ENCODE results near the gene PRX. TPM values are rescaled to one million over a fixed set of nuclear protein-coding genes. Genes with fewer than 3 reads are reported as not detected.

PRX gene
- total and polyA plus RNA-seq, 2 of the 13 experiments (the other 11 are each of a cell fraction or from before 2014, with no cell fraction given), result 0.66 TPM

DNA sequence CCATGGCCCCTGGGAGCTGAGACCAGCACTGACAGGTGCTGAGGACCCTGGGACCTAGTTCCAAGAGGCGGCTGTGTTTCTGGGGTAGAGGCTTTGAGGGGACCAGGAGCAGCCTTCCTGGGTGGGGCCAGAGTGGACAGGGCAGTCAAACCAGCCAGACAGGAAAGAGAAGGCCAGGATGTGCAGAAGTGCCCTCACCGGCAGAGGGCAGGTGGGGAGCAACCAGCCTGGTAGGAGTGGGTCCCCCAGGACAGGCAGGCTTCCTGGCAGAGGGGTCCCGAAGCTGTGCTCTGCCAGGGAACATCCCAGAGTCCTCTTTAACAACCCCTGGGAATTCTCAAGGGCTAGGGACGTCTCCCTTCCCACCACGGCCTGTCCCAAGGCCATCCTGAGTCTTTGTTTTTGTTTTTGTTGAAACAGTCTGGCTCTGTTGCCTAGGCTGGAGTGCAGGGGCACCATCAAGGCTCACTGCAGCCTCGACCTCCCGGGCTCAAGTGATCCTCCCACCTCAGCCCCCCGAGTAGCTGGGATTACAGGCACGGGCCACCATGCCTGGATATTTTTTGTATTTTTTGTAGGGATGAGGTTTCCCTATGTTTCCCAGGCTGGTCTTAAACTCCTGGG lies 20.2 kb downstream of the PRX start (continued):
- TF ChIP-seq ETV5 (CRISPR knock-in tag; IDR thresholded peaks at IDR 0.05; ENCODE audit: borderline replicate concordance) (0 out of 2 replicates have a peak, but pooled peaks have one; percentile 20), ZNF619 (CRISPR knock-in tag; IDR thresholded peaks at IDR 0.05) (no peak), ZNF432 (CRISPR knock-in tag; IDR thresholded peaks at IDR 0.05; ENCODE audit: borderline replicate concordance) (no peak), NPAS2 (CRISPR knock-in tag; IDR thresholded peaks at IDR 0.05; ENCODE audit: borderline replicate concordance) (no peak), SNAI1 (CRISPR knock-in tag; IDR thresholded peaks at IDR 0.05; ENCODE audit: borderline replicate concordance) (no peak), RAD21 (CRISPR knock-in tag; IDR thresholded peaks at IDR 0.05) (0 out of 2 replicates have a peak, but pooled peaks have one; percentile 44), ZNF674 (CRISPR knock-in tag; IDR thresholded peaks at IDR 0.05; ENCODE audit: low read depth) (no peak), MBNL3 (CRISPR knock-in tag; conservative IDR thresholded peaks at IDR 0.05) (no peak), RARG (CRISPR knock-in tag; IDR thresholded peaks at IDR 0.05; ENCODE audit: low read depth) (no peak), STAG1 (CRISPR knock-in tag; IDR thresholded peaks at IDR 0.05) (peak; percentile 69), ATAD3A (CRISPR knock-in tag; IDR thresholded peaks at IDR 0.05) (no peak), PRMT3 (CRISPR knock-in tag; IDR thresholded peaks at IDR 0.05; ENCODE audit: borderline replicate concordance, low read depth) (no peak), MIER2 (CRISPR knock-in tag; IDR thresholded peaks at IDR 0.05) (no peak), NFE2L1 (CRISPR knock-in tag; IDR thresholded peaks at IDR 0.05; ENCODE audit: borderline replicate concordance) (no peak), XRCC5 (optimal IDR thresholded peaks at IDR 0.05; ENCODE audit: low read length) (no peak)
- TF ChIP-seq, protein P1, sequence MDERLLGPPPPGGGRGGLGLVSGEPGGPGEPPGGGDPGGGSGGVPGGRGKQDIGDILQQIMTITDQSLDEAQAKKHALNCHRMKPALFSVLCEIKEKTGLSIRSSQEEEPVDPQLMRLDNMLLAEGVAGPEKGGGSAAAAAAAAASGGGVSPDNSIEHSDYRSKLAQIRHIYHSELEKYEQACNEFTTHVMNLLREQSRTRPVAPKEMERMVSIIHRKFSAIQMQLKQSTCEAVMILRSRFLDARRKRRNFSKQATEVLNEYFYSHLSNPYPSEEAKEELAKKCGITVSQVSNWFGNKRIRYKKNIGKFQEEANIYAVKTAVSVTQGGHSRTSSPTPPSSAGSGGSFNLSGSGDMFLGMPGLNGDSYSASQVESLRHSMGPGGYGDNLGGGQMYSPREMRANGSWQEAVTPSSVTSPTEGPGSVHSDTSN (CRISPR knock-in tag; IDR thresholded peaks at IDR 0.05), result no peak
- TF ChIP-seq, protein P2, sequence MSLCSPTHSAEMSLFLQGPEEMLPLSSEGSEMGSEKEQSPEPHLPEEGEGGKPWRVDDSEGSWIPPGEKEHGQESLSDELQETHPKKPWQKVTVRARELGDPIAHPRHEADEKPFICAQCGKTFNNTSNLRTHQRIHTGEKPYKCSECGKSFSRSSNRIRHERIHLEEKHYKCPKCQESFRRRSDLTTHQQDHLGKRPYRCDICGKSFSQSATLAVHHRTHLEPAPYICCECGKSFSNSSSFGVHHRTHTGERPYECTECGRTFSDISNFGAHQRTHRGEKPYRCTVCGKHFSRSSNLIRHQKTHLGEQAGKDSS (CRISPR knock-in tag; IDR thresholded peaks at IDR 0.05; ENCODE audit: borderline replicate concordance, low read depth), result no peak
- TF ChIP-seq, protein P3, sequence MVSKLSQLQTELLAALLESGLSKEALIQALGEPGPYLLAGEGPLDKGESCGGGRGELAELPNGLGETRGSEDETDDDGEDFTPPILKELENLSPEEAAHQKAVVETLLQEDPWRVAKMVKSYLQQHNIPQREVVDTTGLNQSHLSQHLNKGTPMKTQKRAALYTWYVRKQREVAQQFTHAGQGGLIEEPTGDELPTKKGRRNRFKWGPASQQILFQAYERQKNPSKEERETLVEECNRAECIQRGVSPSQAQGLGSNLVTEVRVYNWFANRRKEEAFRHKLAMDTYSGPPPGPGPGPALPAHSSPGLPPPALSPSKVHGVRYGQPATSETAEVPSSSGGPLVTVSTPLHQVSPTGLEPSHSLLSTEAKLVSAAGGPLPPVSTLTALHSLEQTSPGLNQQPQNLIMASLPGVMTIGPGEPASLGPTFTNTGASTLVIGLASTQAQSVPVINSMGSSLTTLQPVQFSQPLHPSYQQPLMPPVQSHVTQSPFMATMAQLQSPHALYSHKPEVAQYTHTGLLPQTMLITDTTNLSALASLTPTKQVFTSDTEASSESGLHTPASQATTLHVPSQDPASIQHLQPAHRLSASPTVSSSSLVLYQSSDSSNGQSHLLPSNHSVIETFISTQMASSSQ (IDR thresholded peaks at IDR 0.05; ENCODE audit: low read depth), result no peak
- TF ChIP-seq, protein P3 (CRISPR knock-in tag; IDR thresholded peaks at IDR 0.05; ENCODE audit: borderline replicate concordance), result no peak
- TF ChIP-seq, protein P4, sequence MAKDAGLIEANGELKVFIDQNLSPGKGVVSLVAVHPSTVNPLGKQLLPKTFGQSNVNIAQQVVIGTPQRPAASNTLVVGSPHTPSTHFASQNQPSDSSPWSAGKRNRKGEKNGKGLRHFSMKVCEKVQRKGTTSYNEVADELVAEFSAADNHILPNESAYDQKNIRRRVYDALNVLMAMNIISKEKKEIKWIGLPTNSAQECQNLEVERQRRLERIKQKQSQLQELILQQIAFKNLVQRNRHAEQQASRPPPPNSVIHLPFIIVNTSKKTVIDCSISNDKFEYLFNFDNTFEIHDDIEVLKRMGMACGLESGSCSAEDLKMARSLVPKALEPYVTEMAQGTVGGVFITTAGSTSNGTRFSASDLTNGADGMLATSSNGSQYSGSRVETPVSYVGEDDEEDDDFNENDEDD (CRISPR knock-in tag; IDR thresholded peaks at IDR 0.05; ENCODE audit: borderline replicate concordance), result no peak

All from HepG2 (cell line).